ENCODE results near the gene BICDL2.

- TF ChIP-seq CTCF (IDR thresholded peaks at IDR 0.05; ENCODE audit: extremely low read depth in 1 of 2, insufficient read depth in 1 of 2, low read depth in 1 of 2, low read length in 2 of 2) (no peak), MYC (IDR thresholded peaks at IDR 0.05; ENCODE audit: low read depth, low read length) (no peak)
Measured at GRCh38 chr16:2987833-2988232, 48.9 kb downstream of the BICDL2 start.
